ENCODE results near the gene CDK5RAP2.
A peak's percentile ranks its signal among the peaks of the same experiment; 100 is the strongest.
"Not testable (repeated sequence)": the region's sequence is repeated elsewhere in the genome, so short reads cannot be mapped to it uniquely, and the experiment has no call there.

CDK5RAP2 gene

GRCh38 chr9:120587328-120587727 lies 7.4 kb upstream of the CDK5RAP2 start:
- no peak for DNase-seq

- DNase-seq = peak; percentile 74
Observed at GRCh38 chr9:120583958-120584369, 4.0 kb upstream of the CDK5RAP2 start.

- peak; percentile 5 for DNase-seq
Observed at GRCh38 chr9:120579139-120580050, 572 bp downstream of the CDK5RAP2 start.

GRCh38 chr9:120574473-120574872 lies 5.5 kb downstream of the CDK5RAP2 start:
- DNase-seq = no peak

GRCh38 chr9:120572472-120572871 lies 7.5 kb downstream of the CDK5RAP2 start:
- no peak for DNase-seq

GRCh38 chr9:120571443-120572257 lies 8.3 kb downstream of the CDK5RAP2 start:
- DNase-seq = no peak

GRCh38 chr9:120570296-120570695 lies 9.7 kb downstream of the CDK5RAP2 start:
- no peak for DNase-seq

GRCh38 chr9:120569556-120569955 lies 10.4 kb downstream of the CDK5RAP2 start:
- no peak for DNase-seq

GRCh38 chr9:120568816-120569215 lies 11.2 kb downstream of the CDK5RAP2 start:
- no peak for DNase-seq

- no peak for DNase-seq
Observed at GRCh38 chr9:120567874-120568273, 12.1 kb downstream of the CDK5RAP2 start.

- DNase-seq = no peak
Observed at GRCh38 chr9:120567081-120567480, 12.9 kb downstream of the CDK5RAP2 start.

- DNase-seq = no peak
Observed at GRCh38 chr9:120564589-120564988, 15.4 kb downstream of the CDK5RAP2 start.

- no peak for DNase-seq
Observed at GRCh38 chr9:120562861-120563443, 17.0 kb downstream of the CDK5RAP2 start.

GRCh38 chr9:120561709-120562108 lies 18.3 kb downstream of the CDK5RAP2 start:
- no peak for DNase-seq

GRCh38 chr9:120559546-120559945 lies 20.4 kb downstream of the CDK5RAP2 start:
- no peak for DNase-seq

GRCh38 chr9:120558454-120558853 lies 21.5 kb downstream of the CDK5RAP2 start:
- no peak for DNase-seq

GRCh38 chr9:120557205-120557604 lies 22.8 kb downstream of the CDK5RAP2 start:
- DNase-seq = no peak

GRCh38 chr9:120556775-120557174 lies 23.2 kb downstream of the CDK5RAP2 start:
- no peak for DNase-seq

- no peak for DNase-seq
Observed at GRCh38 chr9:120555839-120556238, 24.1 kb downstream of the CDK5RAP2 start.

- not testable (repeated sequence) for DNase-seq
Observed at GRCh38 chr9:120552210-120552704, 27.7 kb downstream of the CDK5RAP2 start.

- DNase-seq = no peak
Observed at GRCh38 chr9:120545701-120546550, 34.0 kb downstream of the CDK5RAP2 start.

GRCh38 chr9:120544441-120544840 lies 35.5 kb downstream of the CDK5RAP2 start:
- DNase-seq = no peak

All from fibroblast of skin of back (primary cell).